Prostate gland (tissue), 2 donors: ENCODE data around the gene GPR157.

Experiments used
- CTCF ChIP-seq, 4 experiments: fragments of 200-600 bp in 2 of 4; fragments of 450-650 bp in 2 of 4; sonication (generic) in 2 of 4; IDR thresholded peaks; 1 replicate in 3 of 4; 2 replicates in 1 of 4; pipeline ENCODE4 v1.5.1; 2016 to 2019; ENCODE audit warnings: antibody characterized with exemption in 4 of 4, mild to moderate bottlenecking in 2 of 4, moderate library complexity in 2 of 4
- POLR2A ChIP-seq: fragments of 450-650 bp; IDR thresholded peaks from one replicate; pipeline ENCODE4 v1.6.1; 2016; ENCODE audit warnings: antibody characterized with exemption, mild to moderate bottlenecking
- POLR2AphosphoS5 ChIP-seq: sonication (generic); formaldehyde crosslinking; IDR thresholded peaks from one replicate; pipeline ENCODE4 v1.6.1; 2017; ENCODE audit warnings: antibody characterized with exemption

GRCh38 chr1:9126511-9126910 lies 2.4 kb downstream of the GPR157 start:
- peak; percentile 29 for TF ChIP-seq POLR2AphosphoS5
- no peak for TF ChIP-seq CTCF (IDR thresholded peaks at IDR 0.05)
- no peak for TF ChIP-seq POLR2A
